ENCODE data around the gene FNBP1L. TPM values are rescaled to one million over a fixed set of nuclear protein-coding genes. Genes with fewer than 3 reads are reported as not detected.

Gene FNBP1L
- total RNA-seq, 1 donor from 2014 or later, result 40.6 TPM

DNA sequence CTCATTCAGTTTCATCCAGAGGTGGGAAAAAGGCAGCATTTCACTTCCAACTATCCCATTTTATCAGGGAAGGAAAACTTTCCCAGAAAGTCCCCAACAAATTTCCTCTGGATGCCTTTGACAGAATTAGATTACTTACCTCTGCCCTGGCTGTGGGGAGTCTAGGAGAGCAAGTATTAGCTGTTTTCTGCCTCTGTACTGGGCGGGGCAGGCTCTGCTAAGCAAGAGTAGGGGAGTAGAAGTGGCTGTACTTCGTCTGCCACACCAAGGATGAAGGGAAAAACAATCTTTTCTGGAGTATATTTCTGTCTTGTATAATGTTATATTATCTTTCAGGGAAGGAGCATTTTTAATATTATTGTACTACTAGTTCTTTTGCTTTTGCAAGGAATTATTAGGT, 78.5 kb downstream of the FNBP1L start:
- intact Hi-C loops (cut with DNase I), result no loop called here
- Histone ChIP-seq H3K4me3 (no peak overlapping the region), H3K36me3 (peaks cover 8% of the 10 kb centered on the region), H3K9me3 (no peaks in the 10 kb centered on the region), H3K27me3 (ENCODE audit: low read depth) (no peaks in the 10 kb centered on the region), H3K27ac (no peak overlapping the region), H3K4me1 (no peaks in the 10 kb centered on the region)
- TF ChIP-seq, protein P1, sequence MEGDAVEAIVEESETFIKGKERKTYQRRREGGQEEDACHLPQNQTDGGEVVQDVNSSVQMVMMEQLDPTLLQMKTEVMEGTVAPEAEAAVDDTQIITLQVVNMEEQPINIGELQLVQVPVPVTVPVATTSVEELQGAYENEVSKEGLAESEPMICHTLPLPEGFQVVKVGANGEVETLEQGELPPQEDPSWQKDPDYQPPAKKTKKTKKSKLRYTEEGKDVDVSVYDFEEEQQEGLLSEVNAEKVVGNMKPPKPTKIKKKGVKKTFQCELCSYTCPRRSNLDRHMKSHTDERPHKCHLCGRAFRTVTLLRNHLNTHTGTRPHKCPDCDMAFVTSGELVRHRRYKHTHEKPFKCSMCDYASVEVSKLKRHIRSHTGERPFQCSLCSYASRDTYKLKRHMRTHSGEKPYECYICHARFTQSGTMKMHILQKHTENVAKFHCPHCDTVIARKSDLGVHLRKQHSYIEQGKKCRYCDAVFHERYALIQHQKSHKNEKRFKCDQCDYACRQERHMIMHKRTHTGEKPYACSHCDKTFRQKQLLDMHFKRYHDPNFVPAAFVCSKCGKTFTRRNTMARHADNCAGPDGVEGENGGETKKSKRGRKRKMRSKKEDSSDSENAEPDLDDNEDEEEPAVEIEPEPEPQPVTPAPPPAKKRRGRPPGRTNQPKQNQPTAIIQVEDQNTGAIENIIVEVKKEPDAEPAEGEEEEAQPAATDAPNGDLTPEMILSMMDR (IDR thresholded peaks at IDR 0.05), result no peak
- ATAC-seq, result no peak
- no peak for DNase-seq

DNA sequence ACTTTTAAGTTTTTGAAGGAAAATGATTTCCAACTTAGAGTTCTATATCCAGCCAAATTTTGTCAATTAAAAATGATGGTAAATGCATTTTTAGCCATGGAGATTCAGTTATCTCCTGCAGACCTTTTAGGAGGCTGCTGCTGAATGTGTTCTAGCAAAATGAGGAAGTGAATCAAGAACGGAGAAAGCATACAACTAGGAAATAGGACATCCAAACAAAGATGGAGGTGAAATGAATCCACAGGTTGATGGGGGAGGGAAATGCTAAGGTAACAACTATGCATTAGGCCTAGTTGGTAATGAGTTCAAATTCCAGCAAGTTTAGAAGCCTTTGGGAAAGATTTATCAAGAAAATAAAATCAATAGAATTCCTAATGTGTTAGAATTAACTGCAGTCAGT, 80.5 kb downstream of the FNBP1L start:
- ATAC-seq, result no peak

DNA sequence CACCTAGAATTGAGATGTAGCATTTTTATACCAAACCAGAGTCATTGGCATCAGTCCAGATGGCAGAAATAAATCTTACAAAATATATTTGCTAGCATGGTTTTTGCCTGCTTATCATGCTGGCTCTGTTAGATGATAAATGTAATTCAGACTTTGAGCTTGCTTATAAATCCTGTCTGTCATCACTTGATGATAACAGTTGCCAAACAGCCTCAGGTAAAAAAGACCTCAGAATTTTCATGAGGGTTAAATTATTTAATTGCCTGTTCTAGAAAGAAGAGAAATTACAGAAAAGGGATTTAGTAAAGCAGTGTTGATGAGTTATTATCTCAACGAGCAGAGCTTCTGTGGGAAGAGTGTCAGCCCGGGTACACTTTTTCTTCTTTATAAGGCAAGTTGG, 83.3 kb downstream of the FNBP1L start:
- ATAC-seq, result no peak
- intact Hi-C loops (cut with DNase I), result no loop called here
- H3K27ac ChIP-seq, result no peak overlapping the region
- DNase-seq, result no peak
- H3K4me3 ChIP-seq, result no peak overlapping the region
- TF ChIP-seq, protein P1 (IDR thresholded peaks at IDR 0.05), result no peak
- H3K27me3 ChIP-seq (ENCODE audit: low read depth), result no peaks in the 10 kb centered on the region
- H3K36me3 ChIP-seq, result peaks cover 16% of the 10 kb centered on the region
- H3K9me3 ChIP-seq, result no peaks in the 10 kb centered on the region
- no peaks in the 10 kb centered on the region for H3K4me1 ChIP-seq

More for the DNA sequence above, 80.5 kb downstream of the FNBP1L start:
- H3K4me3 ChIP-seq, result no peak overlapping the region
- no peaks in the 10 kb centered on the region for H3K4me1 ChIP-seq
- H3K27me3 ChIP-seq (ENCODE audit: low read depth), result no peaks in the 10 kb centered on the region
- H3K27ac ChIP-seq, result no peak overlapping the region
- no peak for DNase-seq
- peaks cover 11% of the 10 kb centered on the region for H3K36me3 ChIP-seq
- intact Hi-C loops (cut with DNase I), result no loop called here
- H3K9me3 ChIP-seq, result no peaks in the 10 kb centered on the region
- TF ChIP-seq, protein P1 (IDR thresholded peaks at IDR 0.05), result no peak

DNA sequence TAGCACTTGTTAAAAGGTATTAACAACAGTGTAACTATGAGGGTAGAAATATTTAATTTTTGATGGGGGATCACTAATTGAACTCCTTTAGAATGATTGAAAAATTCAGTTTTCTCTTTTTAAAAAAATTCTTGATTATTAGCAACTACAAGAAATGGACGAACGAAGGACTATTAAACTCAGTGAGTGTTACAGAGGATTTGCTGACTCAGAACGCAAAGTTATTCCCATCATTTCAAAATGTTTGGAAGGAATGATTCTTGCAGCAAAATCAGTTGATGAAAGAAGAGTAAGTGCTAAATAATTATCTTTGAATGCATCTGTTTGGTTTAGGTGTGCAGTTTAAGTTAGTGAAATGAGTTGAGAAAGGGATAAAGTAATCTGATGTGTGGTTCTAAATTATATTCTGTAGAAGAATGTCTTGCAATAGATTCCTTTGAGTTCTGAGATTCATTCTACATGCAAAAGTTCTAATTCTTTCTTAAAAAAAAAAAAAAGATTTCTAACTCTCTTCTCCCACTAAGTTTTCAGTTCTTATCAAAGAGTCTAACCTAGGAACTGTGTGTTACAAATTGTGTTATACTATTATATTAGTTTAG, 85.0 kb downstream of the FNBP1L start:
- TF ChIP-seq, protein P1 (IDR thresholded peaks at IDR 0.05), result no peak
- H3K4me3 ChIP-seq, result no peak overlapping the region
- no peak for ATAC-seq
- no peak for DNase-seq
- H3K4me1 ChIP-seq, result no peaks in the 10 kb centered on the region
- no peaks in the 10 kb centered on the region for H3K27me3 ChIP-seq (ENCODE audit: low read depth)
- H3K27ac ChIP-seq, result no peak overlapping the region
- peaks cover 16% of the 10 kb centered on the region for H3K36me3 ChIP-seq
- intact Hi-C loops (cut with DNase I), result no loop called here
- H3K9me3 ChIP-seq, result no peaks in the 10 kb centered on the region

DNA sequence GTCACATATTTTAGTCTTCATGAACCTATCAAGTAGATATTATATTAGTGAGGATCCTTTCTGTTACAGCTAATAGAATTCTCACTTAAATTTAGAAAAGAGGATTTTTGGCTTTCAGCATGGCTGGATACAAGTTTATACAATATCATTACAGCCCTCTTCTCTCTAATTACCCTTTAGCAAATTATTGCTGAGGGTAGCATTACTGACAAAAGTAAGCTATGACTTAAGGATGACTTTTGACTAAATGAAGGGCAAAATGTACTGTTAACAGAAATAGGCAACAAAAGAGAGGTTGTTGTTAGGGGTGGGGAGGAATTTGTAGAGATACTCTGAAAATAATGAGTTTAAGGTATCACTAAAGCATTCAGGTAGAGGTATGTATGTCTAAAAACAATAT, 85.8 kb downstream of the FNBP1L start:
- Histone ChIP-seq H3K4me3 (no peak overlapping the region), H3K36me3 (peaks cover 16% of the 10 kb centered on the region), H3K9me3 (no peaks in the 10 kb centered on the region), H3K4me1 (no peaks in the 10 kb centered on the region), H3K27me3 (ENCODE audit: low read depth) (no peaks in the 10 kb centered on the region), H3K27ac (no peak overlapping the region)
- intact Hi-C loops (cut with DNase I), result no loop called here
- ATAC-seq (no peak), DNase-seq (no peak)
- TF ChIP-seq, protein P1 (IDR thresholded peaks at IDR 0.05), result no peak

All from lower lobe of right lung (tissue), 2 donors.